ENCODE data around the gene NACC2.

DNA sequence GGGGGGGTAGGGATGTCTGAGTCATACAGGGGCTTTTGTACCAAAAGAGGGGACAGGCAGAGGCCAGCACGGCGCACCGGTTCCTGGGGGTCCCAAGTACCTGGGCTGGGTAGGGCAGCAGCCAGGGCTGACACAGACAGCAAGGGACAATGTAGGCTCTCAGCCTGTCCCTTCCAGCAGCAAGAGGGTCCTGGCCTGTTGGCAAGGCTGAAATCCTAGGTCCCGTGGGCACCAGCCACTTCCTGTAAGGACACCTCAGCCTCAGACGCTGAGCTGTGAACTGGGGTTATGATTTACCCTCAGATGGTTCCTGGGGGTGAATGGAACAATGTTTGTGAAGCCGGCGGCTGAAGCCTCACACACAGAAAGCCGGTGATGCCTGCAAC lies 41.3 kb downstream of the NACC2 start:
- TF ChIP-seq, protein P1, sequence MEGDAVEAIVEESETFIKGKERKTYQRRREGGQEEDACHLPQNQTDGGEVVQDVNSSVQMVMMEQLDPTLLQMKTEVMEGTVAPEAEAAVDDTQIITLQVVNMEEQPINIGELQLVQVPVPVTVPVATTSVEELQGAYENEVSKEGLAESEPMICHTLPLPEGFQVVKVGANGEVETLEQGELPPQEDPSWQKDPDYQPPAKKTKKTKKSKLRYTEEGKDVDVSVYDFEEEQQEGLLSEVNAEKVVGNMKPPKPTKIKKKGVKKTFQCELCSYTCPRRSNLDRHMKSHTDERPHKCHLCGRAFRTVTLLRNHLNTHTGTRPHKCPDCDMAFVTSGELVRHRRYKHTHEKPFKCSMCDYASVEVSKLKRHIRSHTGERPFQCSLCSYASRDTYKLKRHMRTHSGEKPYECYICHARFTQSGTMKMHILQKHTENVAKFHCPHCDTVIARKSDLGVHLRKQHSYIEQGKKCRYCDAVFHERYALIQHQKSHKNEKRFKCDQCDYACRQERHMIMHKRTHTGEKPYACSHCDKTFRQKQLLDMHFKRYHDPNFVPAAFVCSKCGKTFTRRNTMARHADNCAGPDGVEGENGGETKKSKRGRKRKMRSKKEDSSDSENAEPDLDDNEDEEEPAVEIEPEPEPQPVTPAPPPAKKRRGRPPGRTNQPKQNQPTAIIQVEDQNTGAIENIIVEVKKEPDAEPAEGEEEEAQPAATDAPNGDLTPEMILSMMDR (IDR thresholded peaks at IDR 0.05), result no peak
- no peak for TF ChIP-seq POLR2AphosphoS5 (IDR thresholded peaks at IDR 0.05; ENCODE audit: low read depth, low read length)
- TF ChIP-seq, protein P2, sequence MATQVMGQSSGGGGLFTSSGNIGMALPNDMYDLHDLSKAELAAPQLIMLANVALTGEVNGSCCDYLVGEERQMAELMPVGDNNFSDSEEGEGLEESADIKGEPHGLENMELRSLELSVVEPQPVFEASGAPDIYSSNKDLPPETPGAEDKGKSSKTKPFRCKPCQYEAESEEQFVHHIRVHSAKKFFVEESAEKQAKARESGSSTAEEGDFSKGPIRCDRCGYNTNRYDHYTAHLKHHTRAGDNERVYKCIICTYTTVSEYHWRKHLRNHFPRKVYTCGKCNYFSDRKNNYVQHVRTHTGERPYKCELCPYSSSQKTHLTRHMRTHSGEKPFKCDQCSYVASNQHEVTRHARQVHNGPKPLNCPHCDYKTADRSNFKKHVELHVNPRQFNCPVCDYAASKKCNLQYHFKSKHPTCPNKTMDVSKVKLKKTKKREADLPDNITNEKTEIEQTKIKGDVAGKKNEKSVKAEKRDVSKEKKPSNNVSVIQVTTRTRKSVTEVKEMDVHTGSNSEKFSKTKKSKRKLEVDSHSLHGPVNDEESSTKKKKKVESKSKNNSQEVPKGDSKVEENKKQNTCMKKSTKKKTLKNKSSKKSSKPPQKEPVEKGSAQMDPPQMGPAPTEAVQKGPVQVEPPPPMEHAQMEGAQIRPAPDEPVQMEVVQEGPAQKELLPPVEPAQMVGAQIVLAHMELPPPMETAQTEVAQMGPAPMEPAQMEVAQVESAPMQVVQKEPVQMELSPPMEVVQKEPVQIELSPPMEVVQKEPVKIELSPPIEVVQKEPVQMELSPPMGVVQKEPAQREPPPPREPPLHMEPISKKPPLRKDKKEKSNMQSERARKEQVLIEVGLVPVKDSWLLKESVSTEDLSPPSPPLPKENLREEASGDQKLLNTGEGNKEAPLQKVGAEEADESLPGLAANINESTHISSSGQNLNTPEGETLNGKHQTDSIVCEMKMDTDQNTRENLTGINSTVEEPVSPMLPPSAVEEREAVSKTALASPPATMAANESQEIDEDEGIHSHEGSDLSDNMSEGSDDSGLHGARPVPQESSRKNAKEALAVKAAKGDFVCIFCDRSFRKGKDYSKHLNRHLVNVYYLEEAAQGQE (IDR thresholded peaks at IDR 0.05; ENCODE audit: insufficient read depth in 1 of 2, low read depth in 2 of 2, low read length in 1 of 2), result no peak
- TF ChIP-seq SIN3A (IDR thresholded peaks at IDR 0.05; ENCODE audit: borderline replicate concordance, insufficient read depth, low read depth, low read length), result no peak
